K562 (cell line): ENCODE results near the gene NSUN2. TPM values are rescaled to one million over a fixed set of nuclear protein-coding genes. Genes with fewer than 3 reads are reported as not detected.

Experiments used
- CBX3 ChIP-seq, 2 experiments: IDR thresholded peaks; 1 replicate in 1 of 2; 2 replicates in 1 of 2; pipeline ENCODE4 v1.6.1; 2012; ENCODE audit warnings: inconsistent platforms in 2 of 2, low read length in 2 of 2, borderline replicate concordance in 1 of 2, control low read depth in 1 of 2
- CBX5 ChIP-seq: IDR thresholded peaks from 2 replicates; pipeline ENCODE4 v1.6.1; 2014; ENCODE audit warnings: low read depth, borderline replicate concordance
- ILF3 ChIP-seq: fragments of 450-650 bp; IDR thresholded peaks from 2 replicates; pipeline ENCODE4 v1.6.1; 2018; ENCODE audit warnings: antibody characterized with exemption, mild to moderate bottlenecking, moderate library complexity, borderline replicate concordance
- NFIX ChIP-seq: fragments of 250-450 bp; sonication (Bioruptor Pico); IDR thresholded peaks from 2 replicates; pipeline ENCODE4 v1.4.0; 2020; ENCODE audit warnings: low read depth, mild to moderate bottlenecking, moderate library complexity
- U2AF2 ChIP-seq: fragments of 200-400 bp; formaldehyde crosslinking; optimal IDR thresholded peaks from 2 replicates; pipeline ENCODE3; 2017; ENCODE audit warnings: low read depth, mild to moderate bottlenecking, low read length
- polyA plus RNA-seq, 8 experiments: library from polyadenylated mRNA; depleted of rRNA in 4 of 8; stranded (reverse) in 5 of 8; unstranded in 3 of 8; fragments of >200 nt; fragmentation: Nextera tagmentation in 2 of 8; fragmentation: Illumina TruSeq in 1 of 8; extraction: Ambion mirVana in 2 of 8; extraction: Trizol in 1 of 8; gene quantifications; 2 replicates each; pipeline versions ENCODE4 v1.2.1 to v1.2.3, GENCODE V29; 2011 to 2014; ENCODE audit warnings: inconsistent platforms in 1 of 8, missing spikeins in 1 of 8
- total RNA-seq, 7 experiments: library from RNA; depleted of rRNA in 6 of 7; stranded (reverse); fragments of >200 nt in 6 of 7; fragmentation: Illumina TruSeq in 2 of 7; extraction: Trizol in 2 of 7; gene quantifications; 2 replicates each; pipeline versions ENCODE4 v1.2.1 to v1.2.3, GENCODE V29; 2011 to 2021; ENCODE audit warnings: low replicate concordance in 1 of 7
- TF ChIP-seq, protein P1 (sequence below): fragments of 450-650 bp; IDR thresholded peaks from 2 replicates; pipeline ENCODE4 v1.6.1; 2016; ENCODE audit warnings: mild to moderate bottlenecking, moderate library complexity
- TF ChIP-seq, protein P2 (sequence below): sonication (generic); formaldehyde crosslinking; IDR thresholded peaks from 2 replicates; pipeline ENCODE4 v1.9.0; 2022; ENCODE audit warnings: mild to moderate bottlenecking, missing genetic modification reagents
- TF ChIP-seq, protein P3 (sequence below), 2 experiments: fragments of 450-650 bp in 1 of 2; sonication (generic) in 1 of 2; formaldehyde crosslinking; conservative IDR thresholded peaks; 2 replicates each; pipeline versions ENCODE4 v1.4.0 to v1.8.1; 2020 to 2022; ENCODE audit warnings: mild to moderate bottlenecking in 1 of 2, missing genetic modification reagents in 1 of 2
- TF ChIP-seq, protein P4 (sequence below): fragments of 450-650 bp; IDR thresholded peaks from one replicate; pipeline ENCODE4 v1.6.1; 2018; ENCODE audit warnings: mild to moderate bottlenecking, moderate library complexity; ENCODE audit not compliant: partially characterized antibody

Gene NSUN2
- total and polyA plus RNA-seq, 9 of the 15 experiments (the other 6 are each of a cell fraction or from before 2014, with no cell fraction given) = 9.2 to 167 (median 127) TPM

DNA sequence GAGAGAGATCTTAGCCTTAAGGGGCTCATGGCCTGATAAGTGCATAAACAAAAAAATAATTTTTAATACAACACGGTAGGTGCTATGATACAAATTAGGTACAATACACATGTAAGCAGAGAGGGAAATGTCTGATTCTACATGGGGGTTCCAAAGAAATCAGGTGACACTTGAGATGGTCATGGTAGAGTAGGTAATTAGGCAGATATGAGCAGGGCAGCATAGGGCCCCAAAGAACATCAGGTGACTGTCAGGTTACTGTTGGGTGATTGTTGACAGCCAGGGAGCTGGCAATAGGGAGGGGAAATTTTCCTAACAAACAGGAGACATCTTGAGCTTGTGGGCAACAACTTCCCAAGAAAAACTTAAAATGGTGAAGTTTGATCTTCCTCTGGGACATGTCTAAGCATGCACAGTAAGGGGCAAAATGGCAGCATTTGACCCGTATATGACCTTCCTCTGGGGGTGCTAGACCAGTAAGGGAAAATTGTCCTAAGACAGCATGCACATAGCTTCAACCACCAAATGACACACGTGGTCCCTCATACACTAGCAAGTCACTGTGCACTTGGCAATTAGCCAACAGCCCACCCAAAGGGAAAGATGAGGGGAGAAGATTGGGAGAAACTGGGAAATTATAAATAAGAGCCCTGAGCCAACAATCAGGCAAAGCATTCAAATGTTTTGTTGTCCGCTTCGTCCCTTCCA lies 43.1 kb upstream of the NSUN2 start (continued):
- TF ChIP-seq, protein P1, sequence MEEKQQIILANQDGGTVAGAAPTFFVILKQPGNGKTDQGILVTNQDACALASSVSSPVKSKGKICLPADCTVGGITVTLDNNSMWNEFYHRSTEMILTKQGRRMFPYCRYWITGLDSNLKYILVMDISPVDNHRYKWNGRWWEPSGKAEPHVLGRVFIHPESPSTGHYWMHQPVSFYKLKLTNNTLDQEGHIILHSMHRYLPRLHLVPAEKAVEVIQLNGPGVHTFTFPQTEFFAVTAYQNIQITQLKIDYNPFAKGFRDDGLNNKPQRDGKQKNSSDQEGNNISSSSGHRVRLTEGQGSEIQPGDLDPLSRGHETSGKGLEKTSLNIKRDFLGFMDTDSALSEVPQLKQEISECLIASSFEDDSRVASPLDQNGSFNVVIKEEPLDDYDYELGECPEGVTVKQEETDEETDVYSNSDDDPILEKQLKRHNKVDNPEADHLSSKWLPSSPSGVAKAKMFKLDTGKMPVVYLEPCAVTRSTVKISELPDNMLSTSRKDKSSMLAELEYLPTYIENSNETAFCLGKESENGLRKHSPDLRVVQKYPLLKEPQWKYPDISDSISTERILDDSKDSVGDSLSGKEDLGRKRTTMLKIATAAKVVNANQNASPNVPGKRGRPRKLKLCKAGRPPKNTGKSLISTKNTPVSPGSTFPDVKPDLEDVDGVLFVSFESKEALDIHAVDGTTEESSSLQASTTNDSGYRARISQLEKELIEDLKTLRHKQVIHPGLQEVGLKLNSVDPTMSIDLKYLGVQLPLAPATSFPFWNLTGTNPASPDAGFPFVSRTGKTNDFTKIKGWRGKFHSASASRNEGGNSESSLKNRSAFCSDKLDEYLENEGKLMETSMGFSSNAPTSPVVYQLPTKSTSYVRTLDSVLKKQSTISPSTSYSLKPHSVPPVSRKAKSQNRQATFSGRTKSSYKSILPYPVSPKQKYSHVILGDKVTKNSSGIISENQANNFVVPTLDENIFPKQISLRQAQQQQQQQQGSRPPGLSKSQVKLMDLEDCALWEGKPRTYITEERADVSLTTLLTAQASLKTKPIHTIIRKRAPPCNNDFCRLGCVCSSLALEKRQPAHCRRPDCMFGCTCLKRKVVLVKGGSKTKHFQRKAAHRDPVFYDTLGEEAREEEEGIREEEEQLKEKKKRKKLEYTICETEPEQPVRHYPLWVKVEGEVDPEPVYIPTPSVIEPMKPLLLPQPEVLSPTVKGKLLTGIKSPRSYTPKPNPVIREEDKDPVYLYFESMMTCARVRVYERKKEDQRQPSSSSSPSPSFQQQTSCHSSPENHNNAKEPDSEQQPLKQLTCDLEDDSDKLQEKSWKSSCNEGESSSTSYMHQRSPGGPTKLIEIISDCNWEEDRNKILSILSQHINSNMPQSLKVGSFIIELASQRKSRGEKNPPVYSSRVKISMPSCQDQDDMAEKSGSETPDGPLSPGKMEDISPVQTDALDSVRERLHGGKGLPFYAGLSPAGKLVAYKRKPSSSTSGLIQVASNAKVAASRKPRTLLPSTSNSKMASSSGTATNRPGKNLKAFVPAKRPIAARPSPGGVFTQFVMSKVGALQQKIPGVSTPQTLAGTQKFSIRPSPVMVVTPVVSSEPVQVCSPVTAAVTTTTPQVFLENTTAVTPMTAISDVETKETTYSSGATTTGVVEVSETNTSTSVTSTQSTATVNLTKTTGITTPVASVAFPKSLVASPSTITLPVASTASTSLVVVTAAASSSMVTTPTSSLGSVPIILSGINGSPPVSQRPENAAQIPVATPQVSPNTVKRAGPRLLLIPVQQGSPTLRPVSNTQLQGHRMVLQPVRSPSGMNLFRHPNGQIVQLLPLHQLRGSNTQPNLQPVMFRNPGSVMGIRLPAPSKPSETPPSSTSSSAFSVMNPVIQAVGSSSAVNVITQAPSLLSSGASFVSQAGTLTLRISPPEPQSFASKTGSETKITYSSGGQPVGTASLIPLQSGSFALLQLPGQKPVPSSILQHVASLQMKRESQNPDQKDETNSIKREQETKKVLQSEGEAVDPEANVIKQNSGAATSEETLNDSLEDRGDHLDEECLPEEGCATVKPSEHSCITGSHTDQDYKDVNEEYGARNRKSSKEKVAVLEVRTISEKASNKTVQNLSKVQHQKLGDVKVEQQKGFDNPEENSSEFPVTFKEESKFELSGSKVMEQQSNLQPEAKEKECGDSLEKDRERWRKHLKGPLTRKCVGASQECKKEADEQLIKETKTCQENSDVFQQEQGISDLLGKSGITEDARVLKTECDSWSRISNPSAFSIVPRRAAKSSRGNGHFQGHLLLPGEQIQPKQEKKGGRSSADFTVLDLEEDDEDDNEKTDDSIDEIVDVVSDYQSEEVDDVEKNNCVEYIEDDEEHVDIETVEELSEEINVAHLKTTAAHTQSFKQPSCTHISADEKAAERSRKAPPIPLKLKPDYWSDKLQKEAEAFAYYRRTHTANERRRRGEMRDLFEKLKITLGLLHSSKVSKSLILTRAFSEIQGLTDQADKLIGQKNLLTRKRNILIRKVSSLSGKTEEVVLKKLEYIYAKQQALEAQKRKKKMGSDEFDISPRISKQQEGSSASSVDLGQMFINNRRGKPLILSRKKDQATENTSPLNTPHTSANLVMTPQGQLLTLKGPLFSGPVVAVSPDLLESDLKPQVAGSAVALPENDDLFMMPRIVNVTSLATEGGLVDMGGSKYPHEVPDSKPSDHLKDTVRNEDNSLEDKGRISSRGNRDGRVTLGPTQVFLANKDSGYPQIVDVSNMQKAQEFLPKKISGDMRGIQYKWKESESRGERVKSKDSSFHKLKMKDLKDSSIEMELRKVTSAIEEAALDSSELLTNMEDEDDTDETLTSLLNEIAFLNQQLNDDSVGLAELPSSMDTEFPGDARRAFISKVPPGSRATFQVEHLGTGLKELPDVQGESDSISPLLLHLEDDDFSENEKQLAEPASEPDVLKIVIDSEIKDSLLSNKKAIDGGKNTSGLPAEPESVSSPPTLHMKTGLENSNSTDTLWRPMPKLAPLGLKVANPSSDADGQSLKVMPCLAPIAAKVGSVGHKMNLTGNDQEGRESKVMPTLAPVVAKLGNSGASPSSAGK = peak; percentile 46
- TF ChIP-seq NFIX (CRISPR knock-in tag) (peak; percentile 47; the same call in 1 of the 2 replicates), CBX3 (IDR thresholded peaks at IDR 0.05; ENCODE audit: borderline replicate concordance in 1 of 2, low read length in 2 of 2) (peak in 1 of 2 experiments; percentile 92; a peak in 1 of 3 replicates), ILF3 (no peak), U2AF2 (no peak), CBX5 (peak; percentile 55; the same call in 1 of the 2 replicates)
- TF ChIP-seq, protein P2, sequence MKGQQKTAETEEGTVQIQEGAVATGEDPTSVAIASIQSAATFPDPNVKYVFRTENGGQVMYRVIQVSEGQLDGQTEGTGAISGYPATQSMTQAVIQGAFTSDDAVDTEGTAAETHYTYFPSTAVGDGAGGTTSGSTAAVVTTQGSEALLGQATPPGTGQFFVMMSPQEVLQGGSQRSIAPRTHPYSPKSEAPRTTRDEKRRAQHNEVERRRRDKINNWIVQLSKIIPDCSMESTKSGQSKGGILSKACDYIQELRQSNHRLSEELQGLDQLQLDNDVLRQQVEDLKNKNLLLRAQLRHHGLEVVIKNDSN (CRISPR knock-in tag) = 0 out of 2 replicates have a peak, but pooled peaks have one; percentile 27
- TF ChIP-seq, protein P3, sequence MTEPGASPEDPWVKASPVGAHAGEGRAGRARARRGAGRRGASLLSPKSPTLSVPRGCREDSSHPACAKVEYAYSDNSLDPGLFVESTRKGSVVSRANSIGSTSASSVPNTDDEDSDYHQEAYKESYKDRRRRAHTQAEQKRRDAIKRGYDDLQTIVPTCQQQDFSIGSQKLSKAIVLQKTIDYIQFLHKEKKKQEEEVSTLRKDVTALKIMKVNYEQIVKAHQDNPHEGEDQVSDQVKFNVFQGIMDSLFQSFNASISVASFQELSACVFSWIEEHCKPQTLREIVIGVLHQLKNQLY (CRISPR knock-in tag; conservative IDR thresholded peaks at IDR 0.05) = no peak
- TF ChIP-seq, protein P4, sequence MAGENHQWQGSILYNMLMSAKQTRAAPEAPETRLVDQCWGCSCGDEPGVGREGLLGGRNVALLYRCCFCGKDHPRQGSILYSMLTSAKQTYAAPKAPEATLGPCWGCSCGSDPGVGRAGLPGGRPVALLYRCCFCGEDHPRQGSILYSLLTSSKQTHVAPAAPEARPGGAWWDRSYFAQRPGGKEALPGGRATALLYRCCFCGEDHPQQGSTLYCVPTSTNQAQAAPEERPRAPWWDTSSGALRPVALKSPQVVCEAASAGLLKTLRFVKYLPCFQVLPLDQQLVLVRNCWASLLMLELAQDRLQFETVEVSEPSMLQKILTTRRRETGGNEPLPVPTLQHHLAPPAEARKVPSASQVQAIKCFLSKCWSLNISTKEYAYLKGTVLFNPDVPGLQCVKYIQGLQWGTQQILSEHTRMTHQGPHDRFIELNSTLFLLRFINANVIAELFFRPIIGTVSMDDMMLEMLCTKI = no peak
